Osteoblast (primary cell): Measurements from ENCODE around the gene IFRD2. TPM values are rescaled to one million over a fixed set of nuclear protein-coding genes. Genes with fewer than 3 reads are reported as not detected.

ENCODE experiments used
- DNase-seq: peaks from one replicate; pipeline ENCODE4 v3.0.0; 2011; ENCODE audit warnings: low spot score, mixed read lengths; ENCODE audit not compliant: insufficient read length; ENCODE audit errors: missing footprints
- H2AFZ ChIP-seq: 2 replicates; pipeline ENCODE4 v1.6.0; 2011; ENCODE audit warnings: mild to moderate bottlenecking, low read length
- H3K27ac ChIP-seq: 2 replicates; pipeline ENCODE4 v1.5.1; 2011; ENCODE audit warnings: mild to moderate bottlenecking, low read depth, low read length, moderate library complexity
- H3K27me3 ChIP-seq: 2 replicates; pipeline ENCODE4 v1.6.0; 2012; ENCODE audit warnings: mild to moderate bottlenecking, control low read depth, inconsistent platforms, low read length, moderate library complexity; ENCODE audit not compliant: insufficient read depth
- H3K36me3 ChIP-seq: 2 replicates; pipeline ENCODE4 v1.5.1; 2011; ENCODE audit warnings: mild to moderate bottlenecking, low read length, control low read depth, moderate library complexity; ENCODE audit not compliant: insufficient read depth
- H3K4me1 ChIP-seq: 2 replicates; pipeline ENCODE4 v1.5.1; 2011; ENCODE audit warnings: mild to moderate bottlenecking, low read length, control low read depth, moderate library complexity; ENCODE audit not compliant: insufficient read depth
- H3K4me2 ChIP-seq: 2 replicates; pipeline ENCODE4 v1.6.0; 2011; ENCODE audit warnings: mild to moderate bottlenecking, low read length; ENCODE audit not compliant: insufficient read depth
- H3K4me3 ChIP-seq: fragments of 200-600 bp; sonication (generic); 3 replicates; pipeline ENCODE4 v1.5.1; 2012; ENCODE audit warnings: mild to moderate bottlenecking, low read length, inconsistent platforms; ENCODE audit not compliant: insufficient read depth
- H3K79me2 ChIP-seq: 2 replicates; pipeline ENCODE4 v1.6.0; 2012; ENCODE audit warnings: mild to moderate bottlenecking, low read length, control low read depth, inconsistent platforms; ENCODE audit not compliant: insufficient read depth
- H3K9me3 ChIP-seq: 2 replicates; pipeline ENCODE4 v1.5.1; 2011; ENCODE audit warnings: low read depth, low read length, control low read depth
- H4K20me1 ChIP-seq: 2 replicates; pipeline ENCODE4 v1.6.0; 2012; ENCODE audit warnings: mild to moderate bottlenecking, low read length, control low read depth; ENCODE audit not compliant: insufficient read depth
- total RNA-seq: library from RNA; depleted of rRNA; stranded (reverse); fragments of >200 nt; gene quantifications from 2 replicates; pipeline ENCODE4 v1.2.3, GENCODE V29; 2012
- TF ChIP-seq, protein P1 (sequence below): IDR thresholded peaks from 2 replicates; pipeline ENCODE4 v1.5.1; 2011; ENCODE audit warnings: mild to moderate bottlenecking, low read depth, low read length, moderate library complexity; ENCODE audit errors: extremely low read depth

Gene IFRD2
- total RNA-seq, 1 donor = 65.1 TPM

DNA sequence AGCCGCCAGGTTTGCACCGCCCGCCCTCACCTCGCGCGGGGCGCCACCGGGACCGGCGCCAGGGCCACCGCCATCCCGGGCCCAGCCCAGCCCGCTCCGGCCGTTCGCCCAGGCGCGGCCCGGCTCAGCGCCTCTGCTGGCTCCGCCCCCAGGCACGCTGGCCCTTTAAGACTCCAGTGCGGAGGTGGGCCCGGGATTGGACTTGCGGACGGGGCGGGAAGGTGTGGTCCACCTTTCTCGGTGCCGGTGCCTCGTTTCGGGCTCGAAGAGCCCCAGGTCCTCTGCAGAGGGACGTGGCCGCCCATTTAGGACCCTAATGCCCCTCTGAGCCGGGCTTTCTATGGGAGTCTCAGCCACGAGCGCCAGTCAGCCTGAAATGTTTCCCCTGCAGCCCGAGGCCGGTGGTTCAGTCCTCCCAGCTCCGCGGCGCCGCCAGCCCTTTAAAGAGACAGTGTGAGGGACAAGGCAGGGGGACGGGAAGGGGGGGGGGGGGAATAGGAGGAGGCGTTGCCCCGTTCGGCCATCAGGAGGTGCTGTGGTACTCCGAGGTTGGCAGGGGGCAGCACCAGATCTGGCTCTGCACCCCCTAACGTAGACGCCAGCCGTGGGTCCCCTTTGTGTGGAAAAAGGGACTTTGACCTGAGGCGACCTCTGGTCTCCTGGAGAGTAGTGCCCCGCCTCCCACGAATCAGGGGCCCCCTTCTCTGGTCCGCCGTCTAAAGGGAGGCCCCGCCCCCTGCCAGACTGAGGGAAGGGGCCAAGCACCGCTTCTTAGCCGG, 29.3 kb upstream of the IFRD2 start:
- DNase-seq = peak; percentile 100
- Histone ChIP-seq H3K79me2 (peaks cover 36% of the 10 kb centered on the region), H3K4me1 (peaks cover 14% of the 10 kb centered on the region)

DNA sequence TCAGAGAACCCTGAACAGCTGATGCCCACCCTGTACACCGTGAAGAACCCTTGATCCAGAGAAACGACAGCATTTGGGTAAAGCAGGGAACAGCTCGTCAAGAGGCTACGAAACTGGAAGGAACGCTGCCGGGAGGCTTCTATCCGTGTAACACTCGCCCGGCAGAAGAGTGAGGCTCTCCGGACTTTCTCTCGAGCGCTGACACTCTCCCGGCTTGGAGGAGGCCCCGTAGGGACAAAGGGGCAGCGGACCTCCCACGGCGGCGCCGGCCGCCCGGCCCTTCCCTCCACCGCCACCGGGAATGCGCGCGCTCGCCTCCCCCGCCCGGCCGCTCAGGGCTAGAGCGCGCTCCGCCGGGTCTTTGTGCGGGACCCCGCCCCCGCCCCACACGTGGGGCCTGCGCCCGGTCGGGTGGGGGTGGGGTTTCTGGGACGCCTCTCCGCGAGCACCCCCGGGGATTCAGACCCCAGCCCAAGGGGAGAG, 28.7 kb upstream of the IFRD2 start:
- Histone ChIP-seq H3K4me1 (peaks cover 14% of the 10 kb centered on the region), H3K27me3 (no peaks in the 10 kb centered on the region), H3K36me3 (peaks cover 33% of the 10 kb centered on the region), H4K20me1 (peaks cover 38% of the 10 kb centered on the region), H3K4me2 (peak overlapping the region; percentile 99), H3K27ac (peak overlapping the region; percentile 99), H3K79me2 (peaks cover 31% of the 10 kb centered on the region), H3K4me3 (peak overlapping the region; percentile 91), H2AFZ (peak overlapping the region; percentile 99), H3K9me3 (no peaks in the 10 kb centered on the region)
- TF ChIP-seq, protein P1, sequence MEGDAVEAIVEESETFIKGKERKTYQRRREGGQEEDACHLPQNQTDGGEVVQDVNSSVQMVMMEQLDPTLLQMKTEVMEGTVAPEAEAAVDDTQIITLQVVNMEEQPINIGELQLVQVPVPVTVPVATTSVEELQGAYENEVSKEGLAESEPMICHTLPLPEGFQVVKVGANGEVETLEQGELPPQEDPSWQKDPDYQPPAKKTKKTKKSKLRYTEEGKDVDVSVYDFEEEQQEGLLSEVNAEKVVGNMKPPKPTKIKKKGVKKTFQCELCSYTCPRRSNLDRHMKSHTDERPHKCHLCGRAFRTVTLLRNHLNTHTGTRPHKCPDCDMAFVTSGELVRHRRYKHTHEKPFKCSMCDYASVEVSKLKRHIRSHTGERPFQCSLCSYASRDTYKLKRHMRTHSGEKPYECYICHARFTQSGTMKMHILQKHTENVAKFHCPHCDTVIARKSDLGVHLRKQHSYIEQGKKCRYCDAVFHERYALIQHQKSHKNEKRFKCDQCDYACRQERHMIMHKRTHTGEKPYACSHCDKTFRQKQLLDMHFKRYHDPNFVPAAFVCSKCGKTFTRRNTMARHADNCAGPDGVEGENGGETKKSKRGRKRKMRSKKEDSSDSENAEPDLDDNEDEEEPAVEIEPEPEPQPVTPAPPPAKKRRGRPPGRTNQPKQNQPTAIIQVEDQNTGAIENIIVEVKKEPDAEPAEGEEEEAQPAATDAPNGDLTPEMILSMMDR = no peak
- peak; percentile 97 for DNase-seq

More for the DNA sequence above, 29.3 kb upstream of the IFRD2 start:
- H3K4me3 ChIP-seq = peak overlapping the region; percentile 91
- peak overlapping the region; percentile 99 for H3K4me2 ChIP-seq
- no peaks in the 10 kb centered on the region for H3K27me3 ChIP-seq
- TF ChIP-seq, protein P1 = peak; percentile 14
- peaks cover 40% of the 10 kb centered on the region for H3K36me3 ChIP-seq
- peak overlapping the region; percentile 99 for H2AFZ ChIP-seq
- H3K9me3 ChIP-seq = no peaks in the 10 kb centered on the region
- H4K20me1 ChIP-seq = peaks cover 36% of the 10 kb centered on the region
- H3K27ac ChIP-seq = peak overlapping the region; percentile 99

DNA sequence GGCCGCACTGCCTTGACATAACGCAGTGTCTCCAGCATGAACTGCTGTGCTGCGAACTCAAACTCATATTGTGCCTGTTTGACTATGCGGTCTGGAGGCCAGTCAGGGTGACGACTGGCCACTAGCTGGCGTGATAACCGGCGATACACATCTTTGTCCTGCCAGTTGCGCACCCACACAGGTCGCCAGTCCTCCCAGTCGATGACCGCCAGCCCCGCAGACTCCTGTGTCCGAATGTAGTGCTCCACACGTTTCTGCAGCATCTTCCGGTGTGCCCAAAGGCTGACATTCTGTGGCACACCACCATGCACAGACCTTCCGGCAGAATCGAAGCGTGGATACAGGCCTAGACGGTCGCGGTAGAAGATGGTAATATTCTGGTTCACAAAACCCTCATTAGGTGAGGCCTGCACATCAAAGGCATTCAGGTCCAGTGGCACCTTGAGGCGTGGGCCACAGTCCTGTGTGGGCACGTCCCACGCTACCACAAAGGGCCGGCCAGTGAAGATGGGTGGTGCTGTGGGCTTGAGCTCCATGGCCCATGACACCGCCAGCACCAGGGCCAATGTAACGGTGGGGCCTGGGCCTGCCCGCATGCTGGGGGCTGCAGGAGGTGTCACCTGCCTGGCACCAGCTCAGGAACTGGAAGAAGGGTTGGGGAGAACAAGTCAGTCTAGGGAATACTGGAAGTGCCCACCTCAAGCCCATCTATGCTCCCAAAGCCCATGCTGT, 27.8 kb upstream of the IFRD2 start:
- Histone ChIP-seq H4K20me1 (peaks cover 38% of the 10 kb centered on the region), H3K9me3 (no peaks in the 10 kb centered on the region), H3K4me1 (peaks cover 14% of the 10 kb centered on the region), H3K36me3 (peaks cover 28% of the 10 kb centered on the region), H2AFZ (no peak overlapping the region), H3K4me3 (peak overlapping the region; percentile 91), H3K27ac (peak overlapping the region; percentile 99), H3K27me3 (no peaks in the 10 kb centered on the region), H3K4me2 (peak overlapping the region; percentile 99), H3K79me2 (peaks cover 31% of the 10 kb centered on the region)
- peak; percentile 72 for DNase-seq
- TF ChIP-seq, protein P1 = no peak
